MM.1S (cell line): ENCODE data around the gene CFAP73.
"Not testable (repeated sequence)": the region's sequence is repeated elsewhere in the genome, so short reads cannot be mapped to it uniquely, and the experiment has no call there.

Experiments
- DNase-seq: peaks from one replicate; pipeline ENCODE4 v3.0.0-alpha.2; 2015
- H2AFZ ChIP-seq: fragments of 300-600 bp; sonication (generic); 2 replicates; pipeline ENCODE4 v1.6.0; 2016; ENCODE audit warnings: antibody characterized with exemption, low read length
- H3F3A ChIP-seq: fragments of 300-600 bp; sonication (generic); 2 replicates; pipeline ENCODE4 v1.6.1; 2016; ENCODE audit warnings: mild to moderate bottlenecking, antibody characterized with exemption, low read length, moderate library complexity, mixed read lengths; ENCODE audit not compliant: insufficient read depth
- H3K27ac ChIP-seq: fragments of 300-600 bp; sonication (generic); 2 replicates; pipeline ENCODE4 v1.5.1; 2016; ENCODE audit warnings: mild to moderate bottlenecking, low read length
- H3K27me3 ChIP-seq: fragments of 300-600 bp; sonication (generic); replicated peaks from 2 replicates; pipeline ENCODE4 v1.6.0; 2016; ENCODE audit warnings: low read length; ENCODE audit not compliant: insufficient read depth
- H3K36me3 ChIP-seq: fragments of 300-600 bp; sonication (generic); replicated peaks from 2 replicates; pipeline ENCODE4 v1.6.1; 2016; ENCODE audit warnings: mild to moderate bottlenecking, low read length, mixed read lengths; ENCODE audit not compliant: insufficient read depth
- H3K4me1 ChIP-seq: fragments of 300-600 bp; sonication (generic); 2 replicates; pipeline ENCODE4 v1.6.1; 2016; ENCODE audit warnings: low read length, mixed read lengths
- H3K4me2 ChIP-seq: fragments of 300-600 bp; sonication (generic); 2 replicates; pipeline ENCODE4 v1.6.0; 2016; ENCODE audit warnings: low read depth, low read length
- H3K4me3 ChIP-seq: fragments of 300-600 bp; sonication (generic); 2 replicates; pipeline ENCODE4 v1.5.1; 2016; ENCODE audit warnings: low read length, mixed read lengths
- H3K79me2 ChIP-seq: fragments of 300-600 bp; sonication (generic); 2 replicates; pipeline ENCODE4 v1.6.1; 2016; ENCODE audit warnings: mixed run types, low read length, mixed read lengths
- H3K9ac ChIP-seq: fragments of 300-600 bp; sonication (generic); 2 replicates; pipeline ENCODE4 v1.6.1; 2016; ENCODE audit warnings: low read length, mixed read lengths
- H3K9me2 ChIP-seq: fragments of 300-600 bp; sonication (generic); replicated peaks from 2 replicates; pipeline ENCODE4 v1.6.1; 2016; ENCODE audit warnings: mild to moderate bottlenecking, low read length, mixed read lengths; ENCODE audit not compliant: insufficient read depth
- H3K9me3 ChIP-seq: fragments of 300-600 bp; sonication (generic); replicated peaks from 2 replicates; pipeline ENCODE4 v1.6.1; 2016; ENCODE audit warnings: mild to moderate bottlenecking, low read length, mixed read lengths; ENCODE audit not compliant: insufficient read depth
- H4K20me1 ChIP-seq: fragments of 300-600 bp; sonication (generic); 2 replicates; pipeline ENCODE4 v1.6.1; 2016; ENCODE audit warnings: mild to moderate bottlenecking, low read length, moderate library complexity, mixed read lengths; ENCODE audit not compliant: insufficient read depth
- EZH2 ChIP-seq: fragments of 300-600 bp; sonication (generic); optimal IDR thresholded peaks from 2 replicates; pipeline ENCODE3; 2017; ENCODE audit warnings: low read depth, mild to moderate bottlenecking, antibody characterized with exemption, low read length, mixed read lengths
- EZH2phosphoT487 ChIP-seq: fragments of 300-600 bp; sonication (generic); IDR thresholded peaks from 2 replicates; pipeline ENCODE4 v1.6.1; 2018; ENCODE audit warnings: antibody characterized with exemption, low read length
- TF ChIP-seq, protein P1 (sequence below): fragments of 300-600 bp; sonication (generic); IDR thresholded peaks from 2 replicates; pipeline ENCODE4 v1.5.1; 2016; ENCODE audit warnings: antibody characterized with exemption, low read length, mixed read lengths

The CFAP73 gene

DNA sequence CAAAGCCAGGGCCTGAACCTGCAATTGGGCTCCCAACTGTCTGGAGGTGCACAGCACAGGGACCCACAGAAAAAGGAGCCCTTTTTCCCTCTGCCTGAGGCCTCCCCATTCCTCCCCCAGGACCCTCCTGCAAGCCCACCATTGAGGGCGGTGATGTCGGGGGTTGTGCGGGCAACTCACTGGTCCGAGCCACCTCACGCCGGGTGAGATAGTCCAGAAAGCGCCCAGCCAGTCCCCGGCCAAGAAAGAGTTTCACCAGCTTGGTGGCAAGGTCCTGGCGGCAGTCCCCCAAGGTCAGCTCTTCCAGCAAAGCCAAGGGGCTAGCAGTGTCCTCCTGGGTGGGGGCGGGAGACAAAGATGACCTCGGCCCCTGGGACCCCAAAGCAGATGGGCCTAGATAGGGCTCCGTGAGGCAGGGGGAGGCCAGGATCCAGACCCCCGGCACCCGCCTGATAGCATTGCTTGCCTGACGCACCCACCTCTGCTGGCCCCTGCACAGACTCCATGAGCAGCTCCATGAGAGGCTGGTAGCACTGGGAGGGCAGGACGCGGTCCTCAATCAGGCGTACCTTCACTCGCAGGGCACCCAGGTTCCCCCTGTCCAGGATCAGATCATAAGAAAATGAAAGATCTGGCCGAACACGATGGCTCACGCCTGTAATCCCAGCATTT, 33.9 kb upstream of the CFAP73 start:
- Histone ChIP-seq H3K9me2 (no peaks in the 10 kb centered on the region), H3K79me2 (no peaks in the 10 kb centered on the region), H3K4me1 (no peaks in the 10 kb centered on the region), H2AFZ (no peak overlapping the region), H3K4me2 (no peak overlapping the region), H3K9ac (no peak overlapping the region), H3K36me3 (no peaks in the 10 kb centered on the region), H3K9me3 (no peaks in the 10 kb centered on the region), H3K27me3 (no peaks in the 10 kb centered on the region), H3K27ac (no peak overlapping the region), H4K20me1 (no peaks in the 10 kb centered on the region), H3K4me3 (no peak overlapping the region), H3F3A (no peaks in the 10 kb centered on the region)
- no peak for DNase-seq
- TF ChIP-seq, protein P1, sequence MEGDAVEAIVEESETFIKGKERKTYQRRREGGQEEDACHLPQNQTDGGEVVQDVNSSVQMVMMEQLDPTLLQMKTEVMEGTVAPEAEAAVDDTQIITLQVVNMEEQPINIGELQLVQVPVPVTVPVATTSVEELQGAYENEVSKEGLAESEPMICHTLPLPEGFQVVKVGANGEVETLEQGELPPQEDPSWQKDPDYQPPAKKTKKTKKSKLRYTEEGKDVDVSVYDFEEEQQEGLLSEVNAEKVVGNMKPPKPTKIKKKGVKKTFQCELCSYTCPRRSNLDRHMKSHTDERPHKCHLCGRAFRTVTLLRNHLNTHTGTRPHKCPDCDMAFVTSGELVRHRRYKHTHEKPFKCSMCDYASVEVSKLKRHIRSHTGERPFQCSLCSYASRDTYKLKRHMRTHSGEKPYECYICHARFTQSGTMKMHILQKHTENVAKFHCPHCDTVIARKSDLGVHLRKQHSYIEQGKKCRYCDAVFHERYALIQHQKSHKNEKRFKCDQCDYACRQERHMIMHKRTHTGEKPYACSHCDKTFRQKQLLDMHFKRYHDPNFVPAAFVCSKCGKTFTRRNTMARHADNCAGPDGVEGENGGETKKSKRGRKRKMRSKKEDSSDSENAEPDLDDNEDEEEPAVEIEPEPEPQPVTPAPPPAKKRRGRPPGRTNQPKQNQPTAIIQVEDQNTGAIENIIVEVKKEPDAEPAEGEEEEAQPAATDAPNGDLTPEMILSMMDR = no peak
- no peak for TF ChIP-seq EZH2phosphoT487
- TF ChIP-seq EZH2 = no peak

DNA sequence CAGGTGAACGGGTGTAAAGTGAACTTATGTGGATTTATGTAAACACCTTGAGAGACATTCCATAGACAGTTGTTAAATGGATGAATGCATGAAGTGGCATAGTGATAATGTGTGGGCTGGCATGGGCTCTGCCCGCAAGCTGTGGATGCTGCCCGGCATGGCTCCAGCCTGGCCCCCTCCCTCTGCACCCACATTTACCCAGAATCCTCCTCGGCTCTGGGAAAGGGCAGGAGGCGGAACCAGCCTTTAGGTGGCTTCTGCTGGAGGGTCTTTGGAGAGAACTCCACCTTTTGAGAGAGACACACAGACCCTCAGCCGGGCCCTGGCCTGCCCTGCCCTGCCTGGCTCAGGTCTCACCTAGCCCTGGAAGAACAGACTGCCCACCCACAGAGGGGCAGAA, 32.6 kb upstream of the CFAP73 start:
- DNase-seq = no peak
- Histone ChIP-seq H3K36me3 (no peaks in the 10 kb centered on the region), H3K9me3 (no peaks in the 10 kb centered on the region), H3K4me3 (no peak overlapping the region), H4K20me1 (no peaks in the 10 kb centered on the region), H2AFZ (no peak overlapping the region), H3K27ac (no peak overlapping the region), H3K79me2 (no peaks in the 10 kb centered on the region), H3K4me2 (no peak overlapping the region), H3K4me1 (no peaks in the 10 kb centered on the region), H3F3A (no peaks in the 10 kb centered on the region), H3K9me2 (no peaks in the 10 kb centered on the region), H3K27me3 (no peaks in the 10 kb centered on the region), H3K9ac (no peak overlapping the region)
- TF ChIP-seq EZH2 = no peak
- TF ChIP-seq EZH2phosphoT487 = no peak
- TF ChIP-seq, protein P1 = no peak

DNA sequence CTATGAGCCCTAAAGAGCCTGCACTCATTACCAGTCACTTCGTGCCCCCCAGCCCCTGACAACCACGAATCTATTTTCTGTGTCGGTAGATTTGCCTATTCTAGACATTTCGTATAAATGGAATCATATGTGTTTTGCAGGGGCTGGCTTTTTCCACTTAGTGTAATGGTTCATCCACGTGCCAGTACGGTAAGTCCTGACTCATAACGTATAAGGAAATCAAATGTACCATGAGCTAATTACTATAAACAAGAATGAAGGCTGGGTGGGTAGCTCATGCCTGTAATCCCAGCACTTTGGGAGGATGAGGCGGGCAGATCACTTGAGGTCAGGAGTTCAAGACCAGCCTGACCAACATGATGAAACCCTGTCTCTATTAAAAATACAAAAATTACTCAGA, 31.8 kb upstream of the CFAP73 start:
- not testable (repeated sequence) for H3K9me2 ChIP-seq, H4K20me1 ChIP-seq, H2AFZ ChIP-seq, H3K4me3 ChIP-seq, H3K4me1 ChIP-seq, H3K79me2 ChIP-seq, H3K9me3 ChIP-seq, H3K36me3 ChIP-seq, H3K9ac ChIP-seq, H3K4me2 ChIP-seq, H3F3A ChIP-seq, H3K27ac ChIP-seq, DNase-seq, H3K27me3 ChIP-seq

DNA sequence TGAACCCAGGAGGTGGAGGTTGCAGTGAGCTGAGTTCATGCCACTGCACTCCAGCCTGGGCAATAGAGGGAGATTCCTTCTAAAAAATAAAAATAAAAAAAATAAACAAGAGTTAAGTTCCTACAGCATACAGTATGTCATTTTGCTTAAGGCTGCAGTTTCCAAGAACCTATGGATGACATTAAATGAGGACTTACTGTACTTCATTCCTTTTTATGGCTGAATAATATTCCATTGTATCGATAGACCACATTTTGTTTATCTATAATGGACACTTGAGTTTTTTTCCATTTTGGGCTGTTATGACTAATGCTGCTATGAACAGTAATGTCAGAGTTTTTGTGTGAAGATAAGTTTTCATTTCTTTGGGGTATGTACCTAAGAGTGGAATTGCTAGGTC, 31.4 kb upstream of the CFAP73 start:
- no peak overlapping the region for H3K27ac ChIP-seq
- H3K79me2 ChIP-seq = no peaks in the 10 kb centered on the region
- H3K9me2 ChIP-seq = no peaks in the 10 kb centered on the region
- DNase-seq = no peak
- no peaks in the 10 kb centered on the region for H3K36me3 ChIP-seq
- no peaks in the 10 kb centered on the region for H3K4me1 ChIP-seq
- no peak overlapping the region for H2AFZ ChIP-seq
- H3K9me3 ChIP-seq = no peaks in the 10 kb centered on the region
- no peaks in the 10 kb centered on the region for H3K27me3 ChIP-seq
- H3K9ac ChIP-seq = no peak overlapping the region
- no peaks in the 10 kb centered on the region for H3F3A ChIP-seq
- TF ChIP-seq EZH2 = no peak
- TF ChIP-seq, protein P1 = no peak
- TF ChIP-seq EZH2phosphoT487 = no peak
- no peak overlapping the region for H3K4me3 ChIP-seq
- no peaks in the 10 kb centered on the region for H4K20me1 ChIP-seq
- no peak overlapping the region for H3K4me2 ChIP-seq
